HK-2 (cell line): ENCODE results near the gene PRPH2.
"Not testable (repeated sequence)": the region's sequence is repeated elsewhere in the genome, so short reads cannot be mapped to it uniquely, and the experiment has no call there.

Experiments used
- DNase-seq: peaks from one replicate; pipeline ENCODE4 v3.0.0-alpha.2; 2018; ENCODE audit not compliant: unreplicated experiment

Gene PRPH2

GRCh38 chr6:42698217-42698616, 24.2 kb downstream of the PRPH2 start:
- no peak for DNase-seq

- no peak for DNase-seq
Measured at GRCh38 chr6:42697268-42697655, 25.1 kb downstream of the PRPH2 start.

GRCh38 chr6:42696526-42697267, 25.7 kb downstream of the PRPH2 start:
- DNase-seq: no peak

GRCh38 chr6:42694586-42694985, 27.8 kb downstream of the PRPH2 start:
- DNase-seq: no peak

GRCh38 chr6:42693725-42694323, 28.6 kb downstream of the PRPH2 start:
- DNase-seq: no peak

- peak; percentile 74 for DNase-seq
Measured at GRCh38 chr6:42692137-42692911, 30.1 kb downstream of the PRPH2 start.

GRCh38 chr6:42690872-42691271, 31.5 kb downstream of the PRPH2 start:
- DNase-seq: no peak

- DNase-seq: no peak
Measured at GRCh38 chr6:42690151-42690702, 32.2 kb downstream of the PRPH2 start.

- no peak for DNase-seq
Measured at GRCh38 chr6:42689371-42689770, 33.0 kb downstream of the PRPH2 start.

GRCh38 chr6:42688281-42688680, 34.1 kb downstream of the PRPH2 start:
- DNase-seq: no peak

- no peak for DNase-seq
Measured at GRCh38 chr6:42679358-42679757, 43.0 kb downstream of the PRPH2 start.

GRCh38 chr6:42674780-42675179, 47.6 kb downstream of the PRPH2 start:
- DNase-seq: no peak

- DNase-seq: not testable (repeated sequence)
Measured at GRCh38 chr6:42674368-42674767, 48.0 kb downstream of the PRPH2 start.

GRCh38 chr6:42664718-42665117, 57.7 kb downstream of the PRPH2 start:
- DNase-seq: no peak

GRCh38 chr6:42661540-42662153, 60.8 kb downstream of the PRPH2 start:
- peak; percentile 79 for DNase-seq

- no peak for DNase-seq
Measured at GRCh38 chr6:42659806-42660205, 62.6 kb downstream of the PRPH2 start.

- DNase-seq: no peak
Measured at GRCh38 chr6:42653851-42654250, 68.5 kb downstream of the PRPH2 start.

GRCh38 chr6:42652024-42652746, 70.2 kb downstream of the PRPH2 start:
- no peak for DNase-seq
